Duodenal mucosa (tissue), 2 donors: ENCODE measurements around the gene AATK.

Experiments used
- H3K27ac ChIP-seq: one replicate; pipeline ENCODE4 v1.7.0; 2013; ENCODE audit warnings: low read depth, low read length
- H3K27me3 ChIP-seq, 2 donors: one replicate each; pipeline ENCODE4 v1.7.0; 2013; ENCODE audit warnings: low read length in 2 of 2, control low read depth in 1 of 2; ENCODE audit not compliant: insufficient read depth in 2 of 2, control insufficient read depth in 1 of 2
- H3K36me3 ChIP-seq, 2 donors: one replicate each; pipeline ENCODE4 v1.7.0; 2013; ENCODE audit warnings: low read length in 2 of 2, control low read depth in 1 of 2; ENCODE audit not compliant: insufficient read depth in 2 of 2, control insufficient read depth in 1 of 2
- H3K4me1 ChIP-seq, 2 donors: one replicate each; pipeline ENCODE4 v1.7.0; 2013; ENCODE audit warnings: low read length in 2 of 2, control low read depth in 1 of 2; ENCODE audit not compliant: insufficient read depth in 2 of 2, control insufficient read depth in 1 of 2
- H3K4me3 ChIP-seq, 2 donors: one replicate each; pipeline ENCODE4 v1.7.0; 2013; ENCODE audit warnings: low read length in 2 of 2, low read depth in 1 of 2
- H3K9ac ChIP-seq, 2 donors: one replicate each; pipeline ENCODE4 v1.7.0; 2013; ENCODE audit warnings: low read length in 2 of 2, low read depth in 1 of 2
- H3K9me3 ChIP-seq, 2 donors: one replicate each; pipeline ENCODE4 v1.7.0; 2013; ENCODE audit warnings: low read length in 2 of 2, control low read depth in 1 of 2; ENCODE audit not compliant: control insufficient read depth in 1 of 2

The AATK gene

DNA sequence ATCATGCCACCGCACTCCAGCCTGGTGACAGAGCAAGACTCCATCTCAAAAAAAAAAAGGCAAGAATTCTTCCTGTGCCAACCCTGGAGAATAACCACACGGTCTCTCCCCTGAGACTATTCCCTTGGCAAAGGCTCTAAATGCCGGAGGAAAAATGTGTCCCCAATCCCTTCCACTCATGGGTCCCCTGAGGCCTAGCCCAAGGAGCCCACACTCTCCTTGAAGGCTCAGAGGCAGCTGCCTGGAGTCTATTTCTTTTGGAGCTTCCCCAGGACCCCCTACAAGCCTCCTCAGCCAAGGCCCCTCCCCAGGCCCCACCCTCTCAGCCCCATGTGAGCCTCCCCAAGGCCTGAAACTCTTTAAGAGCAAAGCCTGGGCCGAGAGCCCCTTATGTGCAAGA is 40.1 kb upstream of the AATK start:
- Histone ChIP-seq H3K27ac (no peak overlapping the region), H3K9ac (no peak overlapping the region), H3K4me3 (no peak overlapping the region), H3K27me3 (no peaks in the 10 kb centered on the region), H3K36me3 (peaks cover 0 to 11% of the 10 kb centered on the region in 2 donors), H3K4me1 (no peaks in the 10 kb centered on the region), H3K9me3 (no peaks in the 10 kb centered on the region)

DNA sequence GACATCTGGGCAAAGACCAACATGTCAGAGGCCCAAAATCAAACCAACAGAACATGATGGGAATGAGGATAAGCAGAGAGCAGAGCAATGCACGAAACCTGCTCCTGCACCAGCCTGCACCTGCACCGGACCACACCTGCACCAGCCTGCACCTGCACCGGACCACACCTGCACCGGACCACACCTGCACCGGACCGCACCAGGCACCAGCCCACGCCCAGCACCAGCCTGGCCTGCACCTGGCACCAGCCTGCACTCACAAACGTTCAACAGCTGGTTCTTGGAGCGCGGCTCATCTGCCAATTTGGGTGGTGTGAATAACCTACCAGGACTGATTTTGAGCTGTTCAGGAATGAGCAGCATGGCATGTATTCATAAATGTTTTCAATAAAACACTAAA is 38.6 kb upstream of the AATK start:
- Histone ChIP-seq H3K27me3 (no peaks in the 10 kb centered on the region), H3K9ac (no peak overlapping the region), H3K4me1 (no peaks in the 10 kb centered on the region), H3K36me3 (peaks cover 0 to 11% of the 10 kb centered on the region in 2 donors), H3K4me3 (no peak overlapping the region), H3K9me3 (no peaks in the 10 kb centered on the region), H3K27ac (no peak overlapping the region)

DNA sequence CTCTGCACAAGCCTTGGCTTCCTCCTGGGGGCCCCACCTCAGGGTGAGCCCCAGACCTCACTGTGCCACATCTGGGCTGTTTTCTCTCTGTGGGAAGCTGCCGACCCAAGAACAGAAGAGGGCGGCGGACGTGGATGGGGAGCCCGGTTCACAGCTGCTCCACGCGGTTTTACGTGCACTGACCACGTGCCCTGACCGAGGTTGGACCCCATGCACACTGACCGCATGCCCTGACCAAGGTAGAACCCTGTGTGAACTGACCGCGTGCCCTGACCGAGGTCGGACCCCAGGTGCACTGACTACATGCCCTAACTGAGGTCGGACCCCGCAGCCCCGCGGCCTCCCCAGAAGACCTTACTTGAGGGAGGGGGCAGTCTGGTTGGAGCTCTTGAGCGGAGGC is 37.1 kb upstream of the AATK start:
- H3K36me3 ChIP-seq, result peaks cover 0 to 7% of the 10 kb centered on the region in 2 donors
- no peak overlapping the region for H3K27ac ChIP-seq
- H3K9me3 ChIP-seq, result no peaks in the 10 kb centered on the region

DNA sequence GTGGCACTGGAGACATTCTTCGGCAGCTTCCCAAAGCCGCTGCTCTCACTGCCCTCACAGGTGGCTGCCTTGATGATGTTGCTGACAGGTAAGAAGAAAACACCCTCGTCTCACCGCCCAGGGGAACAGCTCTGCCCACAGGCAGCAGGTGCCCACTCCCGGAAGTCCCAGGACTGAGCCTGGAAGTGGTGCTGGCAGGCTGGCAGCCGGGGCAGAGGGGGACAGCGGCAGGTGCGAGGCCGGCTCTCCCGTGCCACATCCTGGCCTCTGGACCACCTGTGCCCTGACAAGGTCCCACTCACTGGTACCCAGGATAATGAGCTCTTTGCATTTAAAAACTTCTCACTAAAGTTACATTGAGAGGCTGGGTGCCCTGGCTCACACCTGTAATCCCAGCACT is 36.3 kb upstream of the AATK start:
- Histone ChIP-seq H3K4me3 (no peak overlapping the region), H3K9me3 (no peaks in the 10 kb centered on the region), H3K4me1 (no peaks in the 10 kb centered on the region), H3K36me3 (peaks cover 0 to 7% of the 10 kb centered on the region in 2 donors), H3K27me3 (no peaks in the 10 kb centered on the region), H3K9ac (no peak overlapping the region), H3K27ac (no peak overlapping the region)

More for the DNA sequence above, 37.1 kb upstream of the AATK start:
- Histone ChIP-seq H3K4me3 (no peak overlapping the region), H3K27me3 (no peaks in the 10 kb centered on the region), H3K4me1 (no peaks in the 10 kb centered on the region), H3K9ac (no peak overlapping the region)

DNA sequence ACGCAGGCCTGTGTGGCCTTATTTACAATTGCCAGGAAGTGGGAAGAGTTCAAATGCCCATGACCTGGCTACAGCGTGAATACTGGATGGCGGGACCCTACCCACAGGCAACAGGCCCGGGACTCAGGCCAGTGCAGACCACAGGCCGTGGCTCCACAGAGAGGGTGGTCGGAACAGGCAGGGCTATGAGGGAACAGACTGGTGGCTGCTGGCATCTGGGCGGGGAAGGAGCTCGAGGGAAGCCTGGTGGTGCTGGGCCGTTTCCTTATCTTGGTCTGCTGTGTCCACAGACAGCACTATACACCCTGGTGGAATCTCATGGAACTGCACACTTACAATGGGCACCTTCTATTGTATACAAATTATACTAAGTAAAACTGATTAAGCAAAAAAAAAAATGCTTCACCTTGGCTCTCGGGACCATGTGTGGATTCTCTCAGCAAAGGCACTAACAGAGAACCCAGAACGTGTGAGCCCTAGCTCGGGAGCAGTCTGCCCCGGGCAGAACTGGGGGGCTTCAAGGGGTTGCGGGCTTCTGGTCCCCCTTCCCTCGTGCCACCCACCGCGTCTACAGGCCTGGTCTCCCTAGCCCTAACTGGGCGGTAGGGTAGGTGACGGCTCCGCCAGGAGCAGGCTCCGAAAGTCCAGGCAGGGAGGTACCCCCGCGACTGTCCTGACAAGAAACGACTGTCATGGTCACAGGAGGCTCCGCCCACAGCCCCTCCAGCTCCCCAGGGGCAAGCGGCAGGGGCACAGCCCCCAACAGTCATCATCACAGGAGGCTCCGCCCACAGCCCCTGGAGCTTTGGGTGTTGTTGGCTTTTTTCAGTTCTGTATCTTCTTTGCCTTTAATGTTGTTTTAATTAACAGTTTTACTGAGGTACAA is 34.9 kb upstream of the AATK start:
- H3K36me3 ChIP-seq, result no peaks in the 10 kb centered on the region
- no peaks in the 10 kb centered on the region for H3K9me3 ChIP-seq
- H3K27ac ChIP-seq, result no peak overlapping the region
- H3K4me1 ChIP-seq, result no peaks in the 10 kb centered on the region
- no peak overlapping the region for H3K4me3 ChIP-seq
- H3K9ac ChIP-seq, result no peak overlapping the region
- no peaks in the 10 kb centered on the region for H3K27me3 ChIP-seq

DNA sequence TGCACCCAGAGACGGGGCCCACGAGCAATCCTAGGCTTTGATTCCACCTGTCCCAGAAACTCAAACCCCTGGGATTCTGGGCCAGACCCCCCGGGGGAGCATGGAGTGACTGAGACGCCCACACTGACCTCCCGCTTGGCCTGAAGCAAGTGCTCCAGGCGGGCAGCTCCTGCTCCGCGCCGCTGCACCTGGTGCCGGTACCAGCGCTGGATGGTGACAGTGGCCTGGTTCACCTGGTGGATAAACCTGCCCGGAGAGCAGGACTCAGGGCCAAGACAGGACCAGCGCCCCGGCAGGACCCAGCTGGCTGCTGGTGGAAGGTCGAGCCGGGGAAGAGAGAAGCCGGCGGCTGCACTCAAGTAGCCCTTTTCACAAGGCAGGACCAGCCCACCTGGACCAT is 34.2 kb upstream of the AATK start:
- H3K9ac ChIP-seq, result no peak overlapping the region
- no peaks in the 10 kb centered on the region for H3K9me3 ChIP-seq
- H3K36me3 ChIP-seq, result no peaks in the 10 kb centered on the region
- no peaks in the 10 kb centered on the region for H3K27me3 ChIP-seq
- H3K27ac ChIP-seq, result no peak overlapping the region
- H3K4me1 ChIP-seq, result no peaks in the 10 kb centered on the region
- H3K4me3 ChIP-seq, result no peak overlapping the region

DNA sequence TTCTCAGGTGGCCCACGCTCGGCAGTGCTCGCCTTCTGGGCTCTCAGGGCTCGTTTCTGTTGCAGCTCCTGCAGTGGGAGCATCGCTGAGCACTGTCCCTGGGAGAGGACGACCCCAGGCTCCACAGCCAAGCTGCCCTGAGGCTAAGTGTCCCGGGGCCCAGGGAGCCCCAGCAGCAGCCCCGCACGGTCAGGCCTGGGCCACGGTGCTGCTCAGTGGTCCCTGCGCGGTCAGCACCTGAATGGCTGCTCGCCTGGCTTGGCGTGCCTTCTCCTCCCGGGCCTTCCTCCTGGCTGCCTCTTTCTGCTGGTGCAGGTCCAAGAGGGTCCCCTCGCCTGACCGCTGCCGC is 33.4 kb upstream of the AATK start:
- Histone ChIP-seq H3K9ac (no peak overlapping the region), H3K4me1 (no peaks in the 10 kb centered on the region), H3K27me3 (no peaks in the 10 kb centered on the region), H3K27ac (no peak overlapping the region), H3K4me3 (no peak overlapping the region), H3K9me3 (no peaks in the 10 kb centered on the region), H3K36me3 (no peaks in the 10 kb centered on the region)

DNA sequence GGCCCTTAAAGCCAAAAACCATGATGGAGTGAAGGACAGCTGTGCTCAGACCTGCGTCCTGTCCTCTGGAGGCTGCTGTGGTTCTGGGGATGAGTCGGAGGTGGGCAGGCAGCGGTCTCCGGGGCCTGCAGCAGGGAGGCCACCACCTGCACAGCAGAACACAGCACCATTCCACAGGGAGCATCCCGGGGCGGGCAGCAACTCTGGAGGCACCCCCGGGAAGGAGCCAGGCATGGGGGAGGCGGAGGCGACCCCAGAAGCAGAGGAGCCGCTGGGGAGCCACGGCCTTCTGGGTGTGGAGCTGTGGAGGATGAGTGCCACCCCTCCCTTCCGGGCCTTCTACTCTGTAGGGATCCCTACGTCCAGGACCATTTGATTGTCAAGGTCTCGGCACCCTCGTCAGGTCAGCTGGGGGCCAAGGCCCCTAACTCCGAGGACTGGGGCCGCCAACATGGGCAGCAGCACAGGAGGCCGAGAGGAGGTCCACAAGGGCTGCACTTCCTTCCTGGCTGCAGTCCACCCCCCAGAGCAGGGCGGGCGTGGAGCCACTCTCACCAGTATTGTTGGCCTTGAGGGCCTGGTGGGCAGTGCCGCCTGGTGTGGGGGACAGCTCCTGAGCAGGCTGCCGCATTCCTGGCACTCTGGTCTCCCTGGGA is 32.9 kb upstream of the AATK start:
- no peaks in the 10 kb centered on the region for H3K4me1 ChIP-seq
- H3K27ac ChIP-seq, result no peak overlapping the region
- H3K27me3 ChIP-seq, result no peaks in the 10 kb centered on the region
- H3K9me3 ChIP-seq, result no peaks in the 10 kb centered on the region
- no peaks in the 10 kb centered on the region for H3K36me3 ChIP-seq
- H3K9ac ChIP-seq, result no peak overlapping the region
- no peak overlapping the region for H3K4me3 ChIP-seq

DNA sequence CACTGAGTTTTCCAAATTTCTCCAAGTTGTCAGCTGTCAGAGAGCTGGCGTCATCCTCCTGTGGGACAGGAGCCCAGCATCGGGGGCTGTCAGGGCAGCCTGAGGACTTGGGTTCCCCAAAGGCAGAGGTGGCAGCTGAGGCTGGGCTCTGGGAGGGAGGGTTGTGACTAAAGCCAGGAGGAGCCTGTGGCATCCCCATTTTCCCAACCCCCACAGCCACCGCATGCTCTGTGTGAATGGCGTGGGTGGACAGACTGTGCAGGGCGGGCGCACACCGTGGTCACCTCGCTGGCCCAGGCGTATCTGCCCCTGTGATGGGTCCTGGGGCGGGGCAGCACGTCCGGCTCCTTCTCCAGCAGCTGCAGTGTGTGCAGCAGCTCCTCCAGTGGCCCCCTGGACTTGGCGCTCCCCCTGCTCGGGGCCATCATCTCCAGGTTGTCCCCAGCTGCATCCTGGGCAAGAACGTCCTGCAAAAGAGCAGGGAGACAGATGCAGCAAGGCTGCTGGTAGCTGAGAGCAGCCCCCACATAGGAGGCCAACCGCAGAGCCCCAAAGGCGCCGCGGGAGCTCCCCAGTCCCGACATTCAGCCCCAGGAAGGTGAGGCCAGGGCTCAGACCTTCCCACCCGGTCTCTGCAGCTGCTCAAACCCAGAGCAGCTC is 31.9 kb upstream of the AATK start:
- Histone ChIP-seq H3K9ac (no peak overlapping the region), H3K4me1 (no peaks in the 10 kb centered on the region), H3K27ac (no peak overlapping the region), H3K9me3 (no peaks in the 10 kb centered on the region), H3K36me3 (no peaks in the 10 kb centered on the region), H3K4me3 (no peak overlapping the region), H3K27me3 (no peaks in the 10 kb centered on the region)

DNA sequence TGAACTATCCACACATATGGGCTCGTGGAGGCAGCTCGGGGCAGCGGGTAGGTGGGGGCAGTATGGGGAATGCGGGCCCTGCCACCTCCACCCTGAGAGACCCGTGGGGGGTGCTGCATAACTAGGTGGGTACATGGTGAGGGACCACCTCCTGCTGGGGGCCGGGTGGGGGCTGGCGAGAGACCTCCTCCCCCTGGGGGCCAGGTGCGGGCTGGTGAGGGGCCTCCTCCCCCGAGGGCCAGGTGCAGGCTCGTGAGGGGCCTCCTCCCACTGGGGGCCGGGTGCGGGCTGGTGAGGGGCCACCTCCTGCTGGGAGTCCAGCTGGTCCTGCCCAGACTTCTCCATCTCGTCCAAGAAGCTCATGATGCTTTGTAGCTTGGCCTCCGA is 31.4 kb upstream of the AATK start:
- Histone ChIP-seq H3K27me3 (no peaks in the 10 kb centered on the region), H3K4me3 (no peak overlapping the region), H3K4me1 (no peaks in the 10 kb centered on the region), H3K36me3 (no peaks in the 10 kb centered on the region), H3K9ac (no peak overlapping the region), H3K27ac (no peak overlapping the region), H3K9me3 (no peaks in the 10 kb centered on the region)
